ENCODE results near the gene SKOR1. TPM values are rescaled to one million over a fixed set of nuclear protein-coding genes. Genes with fewer than 3 reads are reported as not detected.

SKOR1 gene
- total and polyA plus RNA-seq, 2 donors (not counting 1 experiment from before 2014, with no cell fraction given), result 0.01 to 0.17 TPM

DNA sequence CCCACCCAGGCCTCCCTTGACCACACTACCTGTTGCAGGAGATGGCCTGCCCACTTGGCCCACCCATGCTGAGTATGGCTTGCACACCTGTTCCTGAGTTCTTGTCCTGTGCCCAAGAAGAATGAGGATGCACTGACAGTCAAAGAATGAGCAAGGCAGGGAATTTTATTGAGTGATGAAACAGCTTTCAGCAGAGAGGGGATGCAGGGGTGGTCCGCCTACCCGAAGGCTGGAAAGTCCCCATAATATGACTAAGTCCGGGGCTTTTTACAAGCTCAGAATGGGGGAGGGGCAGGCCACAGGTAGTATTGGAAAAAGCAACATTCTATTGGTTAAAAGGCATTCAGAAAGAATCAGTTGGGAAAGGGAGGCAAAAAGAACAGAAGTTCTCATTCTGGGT lies 44.4 kb downstream of the SKOR1 start:
- Histone ChIP-seq H2AFZ (ENCODE audit: low read length) (no peak overlapping the region), H4K20me1 (ENCODE audit: control insufficient read depth, extremely low read depth, insufficient read depth, low read length) (no peaks in the 10 kb centered on the region), H3K27ac (ENCODE audit: insufficient read depth, low read length) (no peak overlapping the region), H3K4me2 (ENCODE audit: extremely low read depth, insufficient read depth, low read length) (no peak overlapping the region), H3K4me3 (replicated peaks in 1 of 4; ENCODE audit: control extremely low read depth in 1 of 4, insufficient read depth in 1 of 4, low read depth in 3 of 4, low read length in 4 of 4) (no peak overlapping the region), H3K9ac (ENCODE audit: insufficient read depth, low read length) (no peak overlapping the region), H3K9me3 (ENCODE audit: control insufficient read depth, insufficient read depth, low read depth, low read length) (no peaks in the 10 kb centered on the region), H3K27me3 (ENCODE audit: control insufficient read depth, insufficient read depth, low read length) (no peaks in the 10 kb centered on the region), H3K4me1 (ENCODE audit: control insufficient read depth, extremely low read depth, insufficient read depth, low read length) (no peaks in the 10 kb centered on the region), H3K36me3 (ENCODE audit: control insufficient read depth, insufficient read depth, low read length) (no peaks in the 10 kb centered on the region), H3K79me2 (ENCODE audit: control insufficient read depth, insufficient read depth, low read length) (no peaks in the 10 kb centered on the region)
- TF ChIP-seq, protein P1, sequence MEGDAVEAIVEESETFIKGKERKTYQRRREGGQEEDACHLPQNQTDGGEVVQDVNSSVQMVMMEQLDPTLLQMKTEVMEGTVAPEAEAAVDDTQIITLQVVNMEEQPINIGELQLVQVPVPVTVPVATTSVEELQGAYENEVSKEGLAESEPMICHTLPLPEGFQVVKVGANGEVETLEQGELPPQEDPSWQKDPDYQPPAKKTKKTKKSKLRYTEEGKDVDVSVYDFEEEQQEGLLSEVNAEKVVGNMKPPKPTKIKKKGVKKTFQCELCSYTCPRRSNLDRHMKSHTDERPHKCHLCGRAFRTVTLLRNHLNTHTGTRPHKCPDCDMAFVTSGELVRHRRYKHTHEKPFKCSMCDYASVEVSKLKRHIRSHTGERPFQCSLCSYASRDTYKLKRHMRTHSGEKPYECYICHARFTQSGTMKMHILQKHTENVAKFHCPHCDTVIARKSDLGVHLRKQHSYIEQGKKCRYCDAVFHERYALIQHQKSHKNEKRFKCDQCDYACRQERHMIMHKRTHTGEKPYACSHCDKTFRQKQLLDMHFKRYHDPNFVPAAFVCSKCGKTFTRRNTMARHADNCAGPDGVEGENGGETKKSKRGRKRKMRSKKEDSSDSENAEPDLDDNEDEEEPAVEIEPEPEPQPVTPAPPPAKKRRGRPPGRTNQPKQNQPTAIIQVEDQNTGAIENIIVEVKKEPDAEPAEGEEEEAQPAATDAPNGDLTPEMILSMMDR (conservative IDR thresholded peaks at IDR 0.05 in 1 of 2, IDR thresholded peaks at IDR 0.05 in 1 of 2; ENCODE audit: low read depth in 1 of 2, low read length in 2 of 2), result no peak
- no peak for TF ChIP-seq EZH2 (IDR thresholded peaks at IDR 0.05; ENCODE audit: low read length, missing control alignments)
- no peak for DNase-seq (ENCODE audit: low read depth in 2 of 2)

DNA sequence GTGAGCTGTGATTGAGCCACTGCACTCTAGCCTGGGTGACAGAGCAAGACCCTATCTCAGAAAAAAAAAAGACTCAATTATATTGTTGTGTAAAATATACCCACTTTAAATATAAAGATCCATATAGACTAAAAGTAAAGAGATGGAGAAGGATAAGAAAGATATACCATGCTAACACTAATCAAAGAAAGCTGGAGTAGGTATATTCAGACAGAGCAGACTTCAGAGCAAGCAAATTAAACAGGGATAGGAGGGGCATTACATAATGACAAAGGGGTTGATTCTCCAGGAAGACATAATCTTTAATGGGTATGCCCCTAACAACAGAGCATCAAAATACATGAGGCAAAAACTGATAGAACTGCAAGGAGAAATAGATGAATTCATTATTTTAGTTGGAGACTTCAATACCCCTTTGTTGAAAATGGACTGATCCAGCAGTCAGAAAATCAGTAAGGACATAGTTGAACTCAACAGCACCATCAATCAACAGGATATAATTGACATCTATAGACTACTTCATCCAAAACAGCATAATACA lies 45.6 kb downstream of the SKOR1 start:
- Histone ChIP-seq H3K9ac (ENCODE audit: insufficient read depth, low read length) (no peak overlapping the region), H3K9me3 (ENCODE audit: control insufficient read depth, insufficient read depth, low read depth, low read length) (no peaks in the 10 kb centered on the region), H3K4me2 (ENCODE audit: extremely low read depth, insufficient read depth, low read length) (no peak overlapping the region), H2AFZ (ENCODE audit: low read length) (no peak overlapping the region), H3K36me3 (ENCODE audit: control insufficient read depth, insufficient read depth, low read length) (no peaks in the 10 kb centered on the region), H3K4me3 (replicated peaks in 1 of 4; ENCODE audit: control extremely low read depth in 1 of 4, insufficient read depth in 1 of 4, low read depth in 3 of 4, low read length in 4 of 4) (no peak overlapping the region), H3K27me3 (ENCODE audit: control insufficient read depth, insufficient read depth, low read length) (no peaks in the 10 kb centered on the region), H3K27ac (ENCODE audit: insufficient read depth, low read length) (no peak overlapping the region), H3K4me1 (ENCODE audit: control insufficient read depth, extremely low read depth, insufficient read depth, low read length) (no peaks in the 10 kb centered on the region), H4K20me1 (ENCODE audit: control insufficient read depth, extremely low read depth, insufficient read depth, low read length) (no peaks in the 10 kb centered on the region), H3K79me2 (ENCODE audit: control insufficient read depth, insufficient read depth, low read length) (no peaks in the 10 kb centered on the region)
- no peak for DNase-seq (ENCODE audit: low read depth in 2 of 2)
- no peak for TF ChIP-seq EZH2 (IDR thresholded peaks at IDR 0.05; ENCODE audit: low read length, missing control alignments)
- TF ChIP-seq, protein P1 (conservative IDR thresholded peaks at IDR 0.05 in 1 of 2, IDR thresholded peaks at IDR 0.05 in 1 of 2; ENCODE audit: low read depth in 1 of 2, low read length in 2 of 2), result no peak

DNA sequence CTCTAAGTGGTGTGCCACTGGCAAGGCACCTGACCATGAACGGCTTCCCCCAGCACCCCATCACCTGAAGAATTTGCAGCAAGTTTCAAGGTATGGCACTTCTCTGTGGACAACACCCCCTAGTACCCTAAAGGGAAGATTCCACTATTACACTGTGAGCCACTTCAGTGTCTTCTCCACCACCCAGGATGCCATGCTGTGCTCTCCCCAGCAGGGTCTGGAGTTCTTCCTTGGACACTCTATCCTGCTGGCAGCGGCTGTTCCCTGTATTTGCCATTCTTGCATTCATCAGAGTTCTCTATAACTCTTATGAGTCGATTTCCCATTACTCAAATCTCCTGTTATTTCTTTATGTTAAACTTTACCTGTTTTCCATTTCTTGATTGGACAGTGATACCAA lies 48.5 kb downstream of the SKOR1 start:
- Histone ChIP-seq H3K4me2 (ENCODE audit: extremely low read depth, insufficient read depth, low read length) (no peak overlapping the region), H3K9me3 (ENCODE audit: control insufficient read depth, insufficient read depth, low read depth, low read length) (no peaks in the 10 kb centered on the region), H3K27ac (ENCODE audit: insufficient read depth, low read length) (no peak overlapping the region), H3K36me3 (ENCODE audit: control insufficient read depth, insufficient read depth, low read length) (no peaks in the 10 kb centered on the region), H2AFZ (ENCODE audit: low read length) (no peak overlapping the region), H3K79me2 (ENCODE audit: control insufficient read depth, insufficient read depth, low read length) (no peaks in the 10 kb centered on the region), H4K20me1 (ENCODE audit: control insufficient read depth, extremely low read depth, insufficient read depth, low read length) (no peaks in the 10 kb centered on the region), H3K27me3 (ENCODE audit: control insufficient read depth, insufficient read depth, low read length) (no peaks in the 10 kb centered on the region), H3K4me1 (ENCODE audit: control insufficient read depth, extremely low read depth, insufficient read depth, low read length) (no peaks in the 10 kb centered on the region), H3K9ac (ENCODE audit: insufficient read depth, low read length) (no peak overlapping the region), H3K4me3 (replicated peaks in 1 of 4; ENCODE audit: control extremely low read depth in 1 of 4, insufficient read depth in 1 of 4, low read depth in 3 of 4, low read length in 4 of 4) (no peak overlapping the region)
- TF ChIP-seq, protein P1 (conservative IDR thresholded peaks at IDR 0.05 in 1 of 2, IDR thresholded peaks at IDR 0.05 in 1 of 2; ENCODE audit: low read depth in 1 of 2, low read length in 2 of 2), result no peak
- TF ChIP-seq EZH2 (IDR thresholded peaks at IDR 0.05; ENCODE audit: low read length, missing control alignments), result no peak
- DNase-seq (ENCODE audit: low read depth in 2 of 2), result no peak

Data from fibroblast of lung (primary cell).